HT-29 (cell line): ENCODE data around the gene ARMCX6. TPM values are rescaled to one million over a fixed set of nuclear protein-coding genes. Genes with fewer than 3 reads are reported as not detected.
"Not testable (repeated sequence)": the region's sequence is repeated elsewhere in the genome, so short reads cannot be mapped to it uniquely, and the experiment has no call there.

Source experiments
- DNase-seq: peaks from one replicate; pipeline ENCODE4 v3.0.0-alpha.2; 2015; ENCODE audit warnings: low spot score
- small RNA-seq: library from RNA; depleted of rRNA; stranded (forward); fragments of <200 nt; gene quantifications from one replicate; pipeline ENCODE3, GENCODE V24; 2014
- total RNA-seq: library from RNA; depleted of rRNA; stranded (reverse); fragments of >200 nt; shearing (Covaris generic); gene quantifications from 2 replicates; pipeline ENCODE4 v1.2.3, GENCODE V29; 2014; rRNA removed

Gene ARMCX6
- 9.2 and 10.0 TPM in 2 replicates for total RNA-seq

GRCh38 chrX:101617211-101618191 lies at the start of gene ARMCX6:
Gene ARMCX6, minus strand, starts transcription at chrX:101618000. Its CDS starts 1,380 bp downstream, at chrX:101616620.
- peak; percentile 42 for DNase-seq

GRCh38 chrX:101659601-101660063 lies 41.8 kb upstream of the ARMCX6 start, which contains the start of gene ARMCX2:
Gene ARMCX2, minus strand, starts transcription at chrX:101659850. Its CDS starts 2,262 bp downstream, at chrX:101657588.
- no peak for DNase-seq

- peak; percentile 1 for DNase-seq
Observed at GRCh38 chrX:101658661-101659491, 41.1 kb upstream of the ARMCX6 start.

GRCh38 chrX:101657495-101657894 lies 39.7 kb upstream of the ARMCX6 start:
- DNase-seq = no peak

GRCh38 chrX:101656817-101657216 lies 39.0 kb upstream of the ARMCX6 start:
- DNase-seq = no peak

GRCh38 chrX:101655534-101655933 lies 37.7 kb upstream of the ARMCX6 start:
- DNase-seq = no peak

GRCh38 chrX:101647716-101648115 lies 29.9 kb upstream of the ARMCX6 start:
- DNase-seq = not testable (repeated sequence)

GRCh38 chrX:101642093-101642492 lies 24.3 kb upstream of the ARMCX6 start:
- no peak for DNase-seq

GRCh38 chrX:101639583-101639982 lies 21.8 kb upstream of the ARMCX6 start:
- DNase-seq = no peak

GRCh38 chrX:101619364-101619763 lies 1.6 kb upstream of the ARMCX6 start:
- no peak for DNase-seq

GRCh38 chrX:101605728-101606127 lies 12.1 kb downstream of the ARMCX6 start:
- DNase-seq = no peak

- DNase-seq = no peak
Observed at GRCh38 chrX:101605146-101605545, 12.7 kb downstream of the ARMCX6 start.

- DNase-seq = no peak
Observed at GRCh38 chrX:101602077-101602476, 15.7 kb downstream of the ARMCX6 start.

GRCh38 chrX:101599592-101599991 lies 18.2 kb downstream of the ARMCX6 start:
- not testable (repeated sequence) for DNase-seq

- DNase-seq = peak; percentile 64
Observed at GRCh38 chrX:101595739-101596419, 21.9 kb downstream of the ARMCX6 start.

Small RNAs within 50 kb of the gene (small RNA-seq; reads per million reads assigned to genes)
- gene RNU6-30P = not detected

Other genes starting within 250 kb of the ARMCX6 start
- not detected in 2 replicates for gene BTK, start 231.8 kb downstream of the ARMCX6 start, total RNA-seq
- 658 and 887 TPM in 2 replicates for gene RPL36A, start 227.0 kb downstream of the ARMCX6 start, total RNA-seq
- gene GLA, start 210.1 kb downstream of the ARMCX6 start, total RNA-seq = 53.8 and 54.9 TPM in 2 replicates
- 47.7 and 51.5 TPM in 2 replicates for gene HNRNPH2, start 209.8 kb downstream of the ARMCX6 start, total RNA-seq
- 0.13 and 0.43 TPM in 2 replicates for gene ARMCX4, start 132.5 kb downstream of the ARMCX6 start, total RNA-seq
- gene ARMCX1, start 67.5 kb downstream of the ARMCX6 start, total RNA-seq = not detected in 2 replicates
- gene ARMCX3, start 5.2 kb upstream of the ARMCX6 start, total RNA-seq = 9.2 and 11.3 TPM in 2 replicates
- gene ARMCX2, start 41.9 kb upstream of the ARMCX6 start, total RNA-seq = 0.21 TPM in 1 of 2 replicates, not detected in the other